GM18505 (cell line): ENCODE results near the gene MOAP1.
"Not testable (repeated sequence)": the region's sequence is repeated elsewhere in the genome, so short reads cannot be mapped to it uniquely, and the experiment has no call there.

ENCODE experiments used
- ATAC-seq: cut with Tn5 transposase; IDR thresholded peaks from one replicate; pipeline ENCODE4 v1.9.1; 2021; ENCODE audit not compliant: unreplicated experiment
- POLR2A ChIP-seq: IDR thresholded peaks from 4 replicates; pipeline ENCODE4 v1.6.1; 2011; ENCODE audit warnings: borderline replicate concordance; ENCODE audit not compliant: insufficient read depth, insufficient read length; ENCODE audit errors: extremely low read depth

The MOAP1 gene, protein sequence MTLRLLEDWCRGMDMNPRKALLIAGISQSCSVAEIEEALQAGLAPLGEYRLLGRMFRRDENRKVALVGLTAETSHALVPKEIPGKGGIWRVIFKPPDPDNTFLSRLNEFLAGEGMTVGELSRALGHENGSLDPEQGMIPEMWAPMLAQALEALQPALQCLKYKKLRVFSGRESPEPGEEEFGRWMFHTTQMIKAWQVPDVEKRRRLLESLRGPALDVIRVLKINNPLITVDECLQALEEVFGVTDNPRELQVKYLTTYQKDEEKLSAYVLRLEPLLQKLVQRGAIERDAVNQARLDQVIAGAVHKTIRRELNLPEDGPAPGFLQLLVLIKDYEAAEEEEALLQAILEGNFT

DNA sequence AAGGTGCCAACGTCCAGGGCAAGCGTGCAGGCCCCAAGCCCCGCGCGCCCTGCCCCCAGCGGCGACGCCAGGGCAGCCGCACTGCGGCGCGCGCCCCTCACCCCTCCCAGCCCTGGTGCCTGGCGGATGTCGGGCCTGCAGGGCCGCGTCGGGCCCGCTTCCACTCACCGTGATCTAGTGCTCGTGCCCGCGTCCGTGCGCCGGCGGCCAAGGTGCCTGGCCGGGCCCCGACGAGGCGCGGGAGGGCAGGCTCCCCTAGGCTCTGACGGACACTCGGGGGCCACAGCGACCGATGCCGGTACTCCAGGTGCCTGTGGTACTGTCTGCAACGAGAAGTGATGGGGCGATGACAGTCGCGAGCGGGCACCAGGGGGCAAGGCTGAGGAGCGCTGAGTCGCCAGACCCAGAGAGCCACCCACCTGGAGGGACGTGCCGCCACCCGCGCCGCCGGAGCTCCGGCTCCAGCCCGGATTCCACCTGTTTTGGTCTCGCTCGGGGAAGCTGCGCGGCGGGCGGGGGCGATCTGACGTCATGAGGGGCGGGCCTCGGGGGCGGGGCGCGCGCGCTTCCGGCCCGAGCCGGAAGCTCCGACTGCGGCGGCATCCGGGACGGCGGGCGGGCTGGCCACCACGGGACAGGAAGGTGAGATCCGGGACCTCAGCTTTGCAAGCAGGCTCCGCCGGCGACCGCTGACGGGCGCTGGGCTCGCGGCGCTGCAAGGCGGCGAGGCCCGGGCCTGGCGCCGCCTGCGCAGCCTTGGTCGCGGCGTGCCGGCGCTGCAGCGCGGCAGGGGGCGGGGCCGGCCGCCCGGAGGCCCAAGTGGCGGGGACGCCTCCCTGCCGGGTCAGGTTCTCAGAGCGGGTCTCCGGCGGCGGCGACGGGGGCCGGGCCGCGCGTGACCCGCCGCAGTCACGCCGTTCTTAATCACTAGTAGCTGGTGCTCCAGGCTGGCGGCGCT, at the start of gene MOAP1, which contains the start of gene LYSET:
TSS of gene MOAP1 (minus strand) at position 507 of the 958 bp plus-strand sequence. CDS start 655 bp downstream, outside the sequence.
TSS of gene LYSET (plus strand) at position 927 of the 958 bp plus-strand sequence. CDS start 89 bp downstream, outside the sequence.
- peak; percentile 71 for TF ChIP-seq POLR2A
- ATAC-seq: peak; percentile 86

DNA sequence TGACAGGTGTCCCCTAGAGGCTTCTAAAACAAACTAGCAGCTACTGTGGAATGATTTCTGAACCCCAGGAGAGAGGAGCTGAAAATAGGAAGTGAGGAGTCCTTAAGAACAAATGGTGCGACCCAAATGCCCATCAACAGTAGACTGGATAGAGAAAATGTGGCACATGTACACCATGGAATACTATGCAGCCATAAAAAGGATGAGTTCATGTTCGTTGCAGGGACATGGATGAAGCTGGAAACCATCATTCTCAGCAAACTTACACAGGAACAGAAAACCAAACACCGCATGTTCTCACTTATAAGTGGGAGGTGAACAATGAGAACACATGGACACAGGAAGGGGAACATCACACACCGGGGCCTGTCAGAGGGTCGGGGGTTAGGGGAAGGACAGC, 48.4 kb upstream of the MOAP1 start:
- ATAC-seq: not testable (repeated sequence)

DNA sequence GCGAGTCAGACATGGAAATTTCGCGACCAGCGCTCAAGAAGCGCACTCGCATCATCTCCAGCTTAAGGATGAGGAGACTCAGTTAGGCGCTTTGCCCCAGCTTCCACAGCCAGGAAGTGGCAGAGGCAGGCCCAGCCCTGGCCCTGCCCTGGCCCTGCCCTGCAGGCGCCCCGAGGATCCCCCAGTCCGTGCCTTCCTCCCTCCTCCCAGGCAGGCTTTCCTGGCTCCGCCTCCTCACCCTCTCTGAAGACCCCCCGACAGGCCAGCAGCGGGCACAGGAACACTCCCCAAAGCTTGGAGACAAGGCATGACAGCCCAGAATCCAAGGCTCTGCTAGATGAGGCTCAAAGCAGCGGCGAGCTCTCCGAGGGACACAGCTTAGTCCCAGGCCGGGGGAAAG, 47.5 kb upstream of the MOAP1 start:
- no peak for ATAC-seq
- no peak for TF ChIP-seq POLR2A

DNA sequence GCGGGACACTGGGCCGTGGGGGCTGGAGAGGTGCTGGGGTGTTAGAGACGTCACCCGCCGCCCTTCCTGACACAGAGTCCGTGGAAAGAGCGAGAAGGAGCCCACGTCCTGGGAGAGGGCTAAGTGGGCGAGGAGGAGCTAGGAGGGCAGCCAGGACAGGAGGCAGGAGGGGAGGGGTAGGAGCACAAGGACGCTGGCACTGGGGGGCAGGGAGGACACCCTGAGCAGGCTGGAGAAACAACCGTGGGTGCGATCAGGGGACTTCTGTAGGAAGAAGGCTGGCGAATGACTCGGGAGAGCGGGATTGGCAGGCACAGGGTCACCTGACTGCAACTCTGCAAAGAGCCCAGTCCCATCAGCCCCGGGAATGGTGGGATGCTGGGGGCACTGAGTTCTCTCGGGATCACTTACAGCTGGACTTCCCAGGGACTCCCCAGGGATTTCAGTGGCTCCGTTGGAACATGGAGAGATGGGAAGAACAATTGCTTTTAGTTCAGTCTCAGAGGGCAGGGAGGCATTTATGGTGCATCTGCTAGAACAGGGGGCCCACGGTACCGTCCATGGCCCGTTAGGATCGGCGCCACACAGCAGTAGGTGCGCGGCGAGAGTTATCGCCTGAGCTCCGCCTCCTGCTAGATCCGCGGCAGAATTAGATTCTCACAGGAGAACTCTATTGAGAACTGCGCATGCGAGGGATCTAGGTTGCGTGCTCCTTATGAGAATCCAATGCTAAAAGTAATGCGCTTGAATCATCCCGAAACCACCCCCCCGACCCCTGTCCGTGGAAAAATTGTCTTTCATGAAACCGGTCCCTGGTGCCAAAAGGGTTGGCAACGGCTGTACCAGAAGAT, 46.7 kb upstream of the MOAP1 start:
- no peak for ATAC-seq
- TF ChIP-seq POLR2A: no peak

DNA sequence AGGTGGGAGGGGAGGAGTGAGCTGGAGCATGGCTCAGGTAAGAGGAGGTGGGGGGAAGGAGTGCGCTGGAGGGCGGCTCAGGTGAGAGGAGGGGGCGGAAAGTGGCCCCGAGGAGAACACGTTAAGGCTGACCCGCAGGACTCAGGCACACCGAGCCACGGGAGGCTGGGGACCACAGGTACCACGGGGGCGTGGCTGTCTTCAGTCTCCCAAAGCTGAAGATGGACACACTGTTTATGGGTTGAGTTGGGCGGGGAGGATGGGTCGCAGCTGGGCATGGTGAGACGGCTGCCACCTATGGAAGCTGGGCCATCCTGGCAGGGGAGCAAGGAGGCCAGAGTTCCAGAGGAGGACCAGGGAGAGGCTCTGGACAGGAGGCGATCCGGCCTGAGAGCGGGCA, 45.8 kb upstream of the MOAP1 start:
- no peak for TF ChIP-seq POLR2A
- ATAC-seq: no peak

DNA sequence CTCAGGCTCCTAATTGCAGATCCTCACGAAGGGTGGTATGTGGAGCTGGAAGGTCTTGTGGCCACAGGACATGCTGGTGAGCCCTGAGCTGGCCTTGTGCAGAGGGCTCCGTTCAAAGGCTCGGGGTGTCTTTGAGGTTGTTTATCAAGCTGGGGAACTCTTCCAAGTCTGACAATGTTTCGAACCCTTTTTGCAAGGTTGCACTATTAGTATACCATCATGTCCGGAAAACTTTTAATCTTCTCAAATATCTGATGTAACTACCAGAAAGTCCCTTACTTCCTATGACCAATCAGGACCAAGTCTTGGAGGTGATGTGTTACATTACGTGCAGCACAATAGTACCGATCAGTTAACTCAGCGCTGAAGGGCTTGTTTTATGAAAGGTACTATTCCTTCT, 43.9 kb upstream of the MOAP1 start:
- ATAC-seq: no peak
- TF ChIP-seq POLR2A: no peak

DNA sequence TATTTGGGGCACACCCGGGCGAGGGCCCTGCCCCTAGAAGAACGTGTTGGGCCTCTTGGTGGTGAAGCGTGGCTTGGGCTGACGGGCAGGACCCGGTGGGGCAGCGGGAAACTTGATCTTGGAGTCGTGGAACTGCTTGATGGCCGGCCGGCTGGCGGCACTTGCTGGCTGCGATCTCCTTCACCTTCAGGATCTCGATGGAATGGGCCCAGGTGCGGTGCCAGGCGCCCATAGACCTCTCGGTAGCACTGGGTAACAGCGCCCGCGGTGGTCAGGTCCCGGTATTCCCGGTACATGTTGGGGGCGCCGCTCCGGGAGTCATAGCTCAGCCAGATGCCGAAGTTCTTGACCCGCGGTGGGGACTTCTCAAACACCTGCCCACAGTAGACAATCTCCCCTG, 38.9 kb upstream of the MOAP1 start:
- TF ChIP-seq POLR2A: no peak
- ATAC-seq: no peak

DNA sequence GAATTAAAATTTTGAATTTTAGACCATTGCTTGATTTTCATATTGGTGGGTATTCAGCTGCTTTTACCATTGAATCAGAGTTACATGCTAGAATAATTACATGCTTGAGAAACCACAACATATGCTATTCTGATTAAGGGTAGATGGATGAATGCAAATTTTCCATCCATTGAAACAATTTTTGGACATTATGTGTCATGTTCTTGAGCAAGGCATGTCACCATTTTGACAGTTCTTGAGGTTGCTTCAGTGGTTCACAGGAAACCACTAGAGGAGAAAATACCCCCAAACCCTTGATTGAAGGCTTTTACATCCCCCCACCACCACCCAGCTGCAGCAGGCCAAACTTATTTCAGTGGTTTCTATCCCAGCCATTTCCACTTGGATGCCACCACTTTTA, 35.8 kb upstream of the MOAP1 start:
- TF ChIP-seq POLR2A: no peak
- ATAC-seq: no peak

DNA sequence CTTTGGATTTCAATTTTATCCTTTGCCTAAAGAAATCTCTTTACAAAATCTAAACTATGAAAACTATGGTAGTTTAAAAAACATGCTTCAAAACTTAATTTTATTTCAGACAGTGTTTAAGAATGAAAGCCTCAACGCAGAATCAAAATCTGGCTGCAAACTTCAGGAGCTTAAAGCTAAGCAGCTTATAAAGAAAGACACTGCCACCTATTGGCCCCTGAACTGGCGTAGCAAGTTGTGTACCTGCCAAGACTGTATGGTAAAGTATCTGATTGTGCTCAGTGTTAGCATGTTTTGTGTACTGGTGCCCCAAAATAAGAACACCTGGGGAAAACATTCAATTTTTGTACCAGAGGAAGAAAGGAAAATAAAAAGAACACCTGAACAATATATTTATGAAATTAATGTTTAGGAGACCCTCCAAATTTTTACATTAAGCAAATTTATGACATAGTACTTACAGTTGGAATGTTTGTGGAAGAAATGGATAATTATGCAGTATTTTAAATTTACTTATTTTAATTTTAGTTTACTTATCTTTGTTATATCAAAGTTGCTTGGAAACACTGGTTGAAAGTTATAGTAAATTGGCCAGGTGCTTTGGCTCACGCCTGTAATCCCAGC, 34.5 kb upstream of the MOAP1 start:
- no peak for TF ChIP-seq POLR2A
- ATAC-seq: peak; percentile 69

DNA sequence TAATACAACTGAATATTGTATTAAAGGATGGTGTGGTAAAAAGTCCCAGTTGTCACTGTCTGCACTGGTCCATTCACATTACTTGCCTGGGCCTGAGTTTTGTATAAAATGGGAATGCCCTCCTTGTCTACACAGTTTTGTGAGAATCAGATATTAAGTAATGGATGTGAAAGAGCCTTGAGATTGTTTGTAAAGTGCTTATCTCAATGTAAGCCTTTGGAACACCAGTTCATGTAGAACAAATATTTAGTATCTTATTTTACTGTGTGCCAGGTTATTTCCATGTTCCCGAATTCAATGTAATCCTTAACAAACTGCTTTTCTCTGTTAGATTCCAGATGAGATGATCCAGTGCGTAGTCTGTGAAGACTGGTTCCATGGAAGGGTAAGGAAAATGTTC, 29.9 kb upstream of the MOAP1 start:
- no peak for ATAC-seq
- TF ChIP-seq POLR2A: no peak

DNA sequence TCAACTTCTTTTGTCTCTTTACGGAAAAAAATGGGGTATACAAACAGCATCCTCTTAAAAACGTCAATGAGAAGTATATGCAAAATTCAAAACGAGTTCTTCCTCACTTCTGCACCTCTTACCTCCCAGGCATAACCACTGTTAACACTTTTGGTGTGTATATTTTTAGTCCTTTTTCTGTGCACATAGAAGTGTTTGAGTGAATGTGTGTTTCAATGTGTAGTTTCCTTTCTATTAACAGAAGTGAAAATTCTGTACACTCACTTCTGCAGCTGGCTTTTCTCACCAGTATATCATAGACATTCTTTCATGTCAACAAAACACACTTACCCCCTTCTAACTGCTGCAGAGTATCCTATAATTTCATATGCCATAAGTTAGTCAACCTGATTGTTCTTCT, 27.7 kb upstream of the MOAP1 start:
- no peak for TF ChIP-seq POLR2A
- peak; percentile 76 for ATAC-seq

DNA sequence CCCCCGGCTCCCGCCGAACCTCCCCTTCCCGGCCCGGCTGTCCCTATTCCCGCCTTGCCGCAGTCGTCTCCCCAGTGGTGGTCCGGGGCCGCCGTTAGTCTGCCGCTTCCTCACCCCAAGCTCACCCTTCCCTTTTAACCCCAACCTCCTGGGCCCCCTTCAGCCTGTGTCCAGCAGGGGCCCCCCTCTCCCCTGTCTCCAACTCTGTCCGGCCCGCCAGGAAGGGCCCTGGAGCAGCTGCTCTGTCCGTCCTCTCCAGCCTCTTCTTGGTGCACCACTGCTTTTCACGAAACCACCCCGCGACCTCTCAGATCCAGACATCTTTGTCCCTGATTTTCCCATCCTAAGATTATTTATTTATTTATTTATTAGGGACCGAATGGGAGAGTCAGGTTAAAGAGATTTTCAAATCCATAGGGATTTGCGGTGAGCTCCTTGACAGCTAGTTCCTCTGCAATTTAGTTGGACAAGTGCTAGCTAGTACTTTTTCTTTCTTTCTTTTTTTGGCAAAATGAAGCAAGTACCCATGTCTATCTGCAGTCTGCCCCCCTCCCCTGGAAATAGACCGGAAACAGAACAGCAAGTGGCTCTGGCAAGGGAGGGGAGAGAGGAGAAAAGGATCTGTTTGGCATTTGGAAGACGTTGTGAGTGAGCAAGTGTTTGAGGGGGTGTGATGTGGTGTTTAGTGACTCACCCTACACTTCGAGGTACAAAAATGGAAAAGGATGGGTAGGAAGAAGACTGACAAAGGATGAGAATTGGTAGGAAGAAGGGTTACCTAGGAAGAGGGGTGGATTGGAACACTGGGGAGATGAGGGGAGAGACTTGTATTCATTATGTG, 23.0 kb upstream of the MOAP1 start:
- TF ChIP-seq POLR2A: no peak
- ATAC-seq: peak; percentile 36
